Measurements from ENCODE around the gene ZAP70. TPM values are rescaled to one million over a fixed set of nuclear protein-coding genes. Genes with fewer than 3 reads are reported as not detected.

Gene ZAP70
- total and polyA plus RNA-seq, 5 donors = 0.62 to 1.5 (median 1.2) TPM

GRCh38 chr2:97718051-97718882 lies 4.9 kb downstream of the ZAP70 start:
- 77% methylated on average over 21 of the region's 21 CpGs for WGBS
- no peaks in the 10 kb centered on the region for H3K27me3 ChIP-seq (ENCODE audit: control insufficient read depth, insufficient read depth)
- H3K27ac ChIP-seq (ENCODE audit: low read length) = no peak overlapping the region
- DNase-seq (no peak), ATAC-seq (no peak)
- intact Hi-C loops (cut with DNase I) = no loop called here
- no peak overlapping the region for H3K4me3 ChIP-seq (ENCODE audit: low read length)
- no peaks in the 10 kb centered on the region for H3K4me1 ChIP-seq (ENCODE audit: control insufficient read depth, insufficient read depth, low read length)
- no peaks in the 10 kb centered on the region for H3K9me3 ChIP-seq (ENCODE audit: control insufficient read depth, low read length)

DNA sequence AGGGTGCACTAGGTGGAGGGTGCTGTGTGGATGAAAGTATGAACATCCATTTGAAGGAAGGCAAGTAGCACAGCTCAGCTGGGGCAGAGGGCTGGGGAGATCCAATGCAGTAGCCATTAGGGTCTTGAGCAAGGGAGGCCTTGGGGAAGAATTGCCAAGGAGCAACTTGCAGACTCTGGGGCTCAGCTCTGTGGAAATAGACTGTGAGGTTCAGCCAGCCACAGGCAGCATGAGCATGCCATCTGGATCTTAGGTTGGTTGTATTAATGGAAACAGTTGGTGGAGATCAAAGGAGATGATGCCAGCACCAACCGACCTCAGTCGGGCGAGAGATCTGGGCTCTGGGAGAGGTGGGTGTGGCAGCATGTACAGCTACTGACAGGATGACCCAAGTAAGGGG lies 5.6 kb downstream of the ZAP70 start:
- ATAC-seq (no peak), DNase-seq (no peak)
- WGBS = 72% methylated on average over 3 of the region's 3 CpGs
- Histone ChIP-seq H3K9me3 (ENCODE audit: control insufficient read depth, low read length) (no peaks in the 10 kb centered on the region), H3K27me3 (ENCODE audit: control insufficient read depth, insufficient read depth) (no peaks in the 10 kb centered on the region), H3K4me3 (ENCODE audit: low read length) (no peak overlapping the region), H3K27ac (ENCODE audit: low read length) (no peak overlapping the region), H3K4me1 (ENCODE audit: control insufficient read depth, insufficient read depth, low read length) (no peaks in the 10 kb centered on the region)
- intact Hi-C loops (cut with DNase I) = no loop called here

- H3K4me1 ChIP-seq (ENCODE audit: control insufficient read depth, insufficient read depth, low read length) = no peaks in the 10 kb centered on the region
- no peak overlapping the region for H3K27ac ChIP-seq (ENCODE audit: low read length)
- H3K4me3 ChIP-seq (ENCODE audit: low read length) = no peak overlapping the region
- DNase-seq (no peak), ATAC-seq (no peak)
- no peaks in the 10 kb centered on the region for H3K9me3 ChIP-seq (ENCODE audit: control insufficient read depth, low read length)
- H3K27me3 ChIP-seq (ENCODE audit: control insufficient read depth, insufficient read depth) = no peaks in the 10 kb centered on the region
- 94% methylated on average over 16 of the region's 16 CpGs for WGBS
- intact Hi-C loops (cut with DNase I) = no loop called here
Measured at GRCh38 chr2:97719362-97720155, 6.2 kb downstream of the ZAP70 start.

- 86% methylated on average over 2 of the region's 2 CpGs for WGBS
- H3K27ac ChIP-seq (ENCODE audit: low read length) = no peak overlapping the region
- intact Hi-C loops (cut with DNase I) = no loop called here
Measured at GRCh38 chr2:97720746-97721145, 7.4 kb downstream of the ZAP70 start.

GRCh38 chr2:97722227-97722626 lies 8.9 kb downstream of the ZAP70 start:
- DNase-seq (no peak), ATAC-seq (no peak)
- 85% methylated on average over 6 of the region's 6 CpGs for WGBS
- H3K4me3 ChIP-seq (ENCODE audit: low read length) = no peak overlapping the region
- intact Hi-C loops (cut with DNase I) = no loop called here
- no peak overlapping the region for H3K27ac ChIP-seq (ENCODE audit: low read length)
- no peaks in the 10 kb centered on the region for H3K9me3 ChIP-seq (ENCODE audit: control insufficient read depth, low read length)
- H3K4me1 ChIP-seq (ENCODE audit: control insufficient read depth, insufficient read depth, low read length) = no peaks in the 10 kb centered on the region
- no peaks in the 10 kb centered on the region for H3K27me3 ChIP-seq (ENCODE audit: control insufficient read depth, insufficient read depth)

More at GRCh38 chr2:97720746-97721145, 7.4 kb downstream of the ZAP70 start:
- H3K27me3 ChIP-seq (ENCODE audit: control insufficient read depth, insufficient read depth) = no peaks in the 10 kb centered on the region
- H3K9me3 ChIP-seq (ENCODE audit: control insufficient read depth, low read length) = no peaks in the 10 kb centered on the region
- H3K4me1 ChIP-seq (ENCODE audit: control insufficient read depth, insufficient read depth, low read length) = no peaks in the 10 kb centered on the region
- H3K4me3 ChIP-seq (ENCODE audit: low read length) = no peak overlapping the region
- ATAC-seq (no peak), DNase-seq (no peak)

DNA sequence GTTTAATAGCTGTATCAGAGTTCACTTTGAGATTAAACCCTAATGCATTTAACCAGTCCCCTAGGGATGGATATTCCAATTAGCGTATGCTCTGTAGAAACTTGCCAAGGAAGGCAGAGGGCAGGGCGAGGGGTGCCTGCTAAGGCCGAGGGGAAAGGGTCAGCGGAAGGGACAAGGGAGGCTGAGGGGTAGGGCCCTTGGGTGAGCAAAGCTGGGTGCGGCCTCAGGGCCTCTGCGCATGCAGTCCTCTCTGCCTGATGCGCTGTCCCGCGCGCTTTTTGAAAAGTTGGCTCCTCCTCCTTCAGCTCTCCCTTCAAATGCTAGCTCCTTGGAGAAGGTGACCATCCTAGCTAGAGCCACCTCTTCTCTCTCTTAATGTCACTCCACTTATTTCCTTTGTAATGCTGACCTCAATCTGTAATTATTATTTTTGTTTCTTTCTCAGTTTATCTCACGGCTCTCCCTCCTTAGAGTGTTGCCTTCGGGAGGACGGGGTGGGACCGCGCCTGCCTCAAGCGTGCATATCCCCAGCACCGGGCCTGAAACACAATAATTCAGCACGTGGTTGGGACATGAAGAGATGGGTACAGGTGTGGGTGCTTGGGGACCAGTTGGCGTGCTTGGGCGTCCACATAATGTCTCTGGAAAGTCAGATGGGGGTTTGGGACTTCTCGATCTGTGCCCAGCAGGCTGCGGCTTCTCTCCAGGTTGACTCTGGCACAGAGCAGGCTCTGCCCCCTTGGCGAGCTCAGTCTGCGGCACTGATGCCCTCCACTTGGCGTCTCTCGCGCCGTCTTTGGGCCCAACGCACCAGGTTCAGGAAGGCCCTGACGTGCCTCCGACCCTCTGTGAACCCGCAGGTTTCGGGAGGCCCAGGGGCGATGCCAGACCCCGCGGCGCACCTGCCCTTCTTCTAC lies 10.0 kb downstream of the ZAP70 start:
- H3K27ac ChIP-seq (ENCODE audit: low read length) = no peak overlapping the region
- no peaks in the 10 kb centered on the region for H3K9me3 ChIP-seq (ENCODE audit: control insufficient read depth, low read length)
- 84% methylated on average over 37 of the region's 37 CpGs for WGBS
- no peaks in the 10 kb centered on the region for H3K4me1 ChIP-seq (ENCODE audit: control insufficient read depth, insufficient read depth, low read length)
- DNase-seq (no peak), ATAC-seq (no peak)
- no peak overlapping the region for H3K4me3 ChIP-seq (ENCODE audit: low read length)
- intact Hi-C loops (cut with DNase I) = no loop called here
- no peaks in the 10 kb centered on the region for H3K27me3 ChIP-seq (ENCODE audit: control insufficient read depth, insufficient read depth)

DNA sequence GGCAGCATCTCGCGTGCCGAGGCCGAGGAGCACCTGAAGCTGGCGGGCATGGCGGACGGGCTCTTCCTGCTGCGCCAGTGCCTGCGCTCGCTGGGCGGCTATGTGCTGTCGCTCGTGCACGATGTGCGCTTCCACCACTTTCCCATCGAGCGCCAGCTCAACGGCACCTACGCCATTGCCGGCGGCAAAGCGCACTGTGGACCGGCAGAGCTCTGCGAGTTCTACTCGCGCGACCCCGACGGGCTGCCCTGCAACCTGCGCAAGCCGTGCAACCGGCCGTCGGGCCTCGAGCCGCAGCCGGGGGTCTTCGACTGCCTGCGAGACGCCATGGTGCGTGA lies 10.7 kb downstream of the ZAP70 start:
- ATAC-seq (no peak), DNase-seq (no peak)
- Histone ChIP-seq H3K27me3 (ENCODE audit: control insufficient read depth, insufficient read depth) (no peaks in the 10 kb centered on the region), H3K4me3 (ENCODE audit: low read length) (no peak overlapping the region), H3K9me3 (ENCODE audit: control insufficient read depth, low read length) (no peaks in the 10 kb centered on the region), H3K27ac (ENCODE audit: low read length) (no peak overlapping the region), H3K4me1 (ENCODE audit: control insufficient read depth, insufficient read depth, low read length) (no peaks in the 10 kb centered on the region)
- intact Hi-C loops (cut with DNase I) = no loop called here
- WGBS = 62% methylated on average over 41 of the region's 41 CpGs

DNA sequence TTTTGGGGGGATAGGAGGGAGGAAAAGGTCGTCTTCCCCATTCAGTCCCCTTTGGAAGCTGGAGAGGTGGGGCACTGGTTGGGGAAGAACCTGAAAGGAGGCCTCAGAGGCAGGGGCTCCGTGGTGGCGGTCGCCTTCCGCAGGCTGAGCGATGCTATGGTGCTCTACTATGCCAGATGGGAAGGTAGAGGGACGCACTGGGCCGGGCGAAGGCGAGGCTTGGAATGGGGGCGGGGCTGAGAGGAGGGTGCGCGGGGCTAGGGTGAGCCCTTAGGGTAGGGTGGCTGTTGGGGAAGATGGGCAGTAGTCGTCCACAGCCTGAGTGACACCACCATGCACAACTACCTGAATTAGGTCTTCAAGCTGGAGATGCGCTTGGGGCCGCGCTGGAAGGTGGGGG lies 11.1 kb downstream of the ZAP70 start:
- Histone ChIP-seq H3K9me3 (ENCODE audit: control insufficient read depth, low read length) (no peaks in the 10 kb centered on the region), H3K4me1 (ENCODE audit: control insufficient read depth, insufficient read depth, low read length) (no peaks in the 10 kb centered on the region), H3K27me3 (ENCODE audit: control insufficient read depth, insufficient read depth) (no peaks in the 10 kb centered on the region), H3K4me3 (ENCODE audit: low read length) (no peak overlapping the region), H3K27ac (ENCODE audit: low read length) (no peak overlapping the region)
- WGBS = 87% methylated on average over 17 of the region's 17 CpGs
- intact Hi-C loops (cut with DNase I) = no loop called here
- ATAC-seq (no peak), DNase-seq (no peak)

DNA sequence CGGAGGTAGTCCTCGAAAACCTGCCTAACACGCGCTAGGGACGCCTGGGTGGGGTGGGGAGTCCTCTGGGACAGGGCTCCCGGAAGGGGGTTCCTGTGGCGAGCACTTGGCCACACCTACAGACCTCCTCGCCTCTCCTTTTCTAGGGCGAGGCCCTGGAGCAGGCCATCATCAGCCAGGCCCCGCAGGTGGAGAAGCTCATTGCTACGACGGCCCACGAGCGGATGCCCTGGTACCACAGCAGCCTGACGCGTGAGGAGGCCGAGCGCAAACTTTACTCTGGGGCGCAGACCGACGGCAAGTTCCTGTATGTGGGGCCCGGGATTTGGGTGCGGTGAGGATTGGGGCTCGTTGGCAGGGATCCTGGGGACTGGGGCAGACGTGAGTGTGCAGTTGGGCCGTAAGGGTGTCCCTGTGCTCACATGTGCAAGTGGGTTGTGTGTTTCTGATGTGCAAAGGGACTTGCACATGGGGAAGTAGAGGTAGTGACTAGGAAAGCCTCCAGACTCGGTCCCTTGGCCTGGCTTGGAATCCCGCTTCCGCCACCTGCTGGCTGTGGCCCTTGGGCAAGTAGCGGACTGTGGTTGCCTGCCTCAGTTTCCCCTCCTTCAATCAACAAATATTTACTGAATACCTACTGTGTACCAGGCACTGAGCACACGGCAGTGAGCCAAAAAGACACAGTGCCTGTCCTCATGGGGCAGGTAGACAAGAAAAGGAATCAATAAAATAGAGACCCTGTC lies 11.7 kb downstream of the ZAP70 start:
- DNase-seq (no peak), ATAC-seq (no peak)
- intact Hi-C loops (cut with DNase I) = no loop called here
- Histone ChIP-seq H3K9me3 (ENCODE audit: control insufficient read depth, low read length) (no peaks in the 10 kb centered on the region), H3K4me1 (ENCODE audit: control insufficient read depth, insufficient read depth, low read length) (no peaks in the 10 kb centered on the region), H3K27ac (ENCODE audit: low read length) (no peak overlapping the region), H3K27me3 (ENCODE audit: control insufficient read depth, insufficient read depth) (no peaks in the 10 kb centered on the region), H3K4me3 (ENCODE audit: low read length) (no peak overlapping the region)
- WGBS = 95% methylated on average over 31 of the region's 31 CpGs

DNA sequence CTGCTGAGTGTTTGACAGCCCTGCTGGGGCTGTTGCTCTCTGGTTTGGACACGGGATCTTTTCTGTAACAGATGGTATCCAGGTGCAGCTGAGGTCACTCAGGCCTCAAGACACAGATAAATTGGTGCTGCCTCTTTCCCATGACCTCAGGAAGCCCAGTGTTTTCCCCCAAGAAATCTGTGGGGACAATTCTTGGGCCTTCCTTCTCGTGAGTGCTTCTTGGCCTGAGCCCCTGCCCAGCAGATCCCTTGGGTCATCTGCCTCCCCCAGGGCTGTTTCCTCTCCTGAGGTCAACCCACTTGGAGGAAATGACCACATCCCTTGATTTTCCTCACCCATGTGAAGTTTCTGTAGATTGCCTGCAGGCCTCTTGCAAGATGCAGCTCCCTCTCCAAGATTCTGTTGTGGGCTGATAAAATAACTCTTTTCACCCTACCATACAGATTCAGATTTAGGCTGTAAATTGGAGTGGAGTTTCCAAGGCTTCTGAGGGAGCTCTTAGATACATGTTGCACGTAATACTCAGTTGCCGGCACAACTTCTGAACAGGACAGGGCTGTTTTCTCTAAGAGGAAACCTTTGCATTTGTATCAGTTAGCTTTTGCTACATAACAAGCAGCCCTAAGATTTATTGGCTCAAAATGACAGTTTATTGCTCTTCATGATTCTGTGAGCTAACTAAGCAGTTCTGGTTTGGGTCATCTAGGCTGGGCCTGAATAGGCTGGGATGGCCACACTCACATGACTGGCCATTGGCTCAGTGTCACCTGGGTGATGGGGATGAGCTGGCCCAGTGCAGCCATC lies 13.1 kb downstream of the ZAP70 start:
- Histone ChIP-seq H3K27ac (ENCODE audit: low read length) (no peak overlapping the region), H3K4me3 (ENCODE audit: low read length) (no peak overlapping the region), H3K9me3 (ENCODE audit: control insufficient read depth, low read length) (no peaks in the 10 kb centered on the region), H3K27me3 (ENCODE audit: control insufficient read depth, insufficient read depth) (no peaks in the 10 kb centered on the region), H3K4me1 (ENCODE audit: control insufficient read depth, insufficient read depth, low read length) (no peaks in the 10 kb centered on the region)
- intact Hi-C loops (cut with DNase I) = no loop called here
- 34% methylated on average over 4 of the region's 4 CpGs for whole genome bisulfite sequencing
- no peak for DNase-seq
- ATAC-seq = peak; percentile 37 to 76

Measured in right cardiac atrium (tissue), 5 donors.